Endothelial cell of umbilical vein (primary cell): ENCODE measurements around the gene CKB. TPM values are rescaled to one million over a fixed set of nuclear protein-coding genes. Genes with fewer than 3 reads are reported as not detected.

Experiments used
- BruUV-seq: library from RNA; stranded (reverse); fragments of 400-500 nt; replicated peaks from 2 replicates; lab custom pipeline; 2021; lab: Mats Ljungman, UMichigan
- CTCF ChIA-PET: fragments of 300-600, 350-600 bp; sonication (Branson Sonifier 250); formaldehyde crosslinking; loops from one replicate; lab custom pipeline; 2021; ENCODE audit warnings: antibody characterized with exemption, inconsistent platforms; lab: Charles Lee
- POLR2A ChIA-PET: fragments of 300-600, 350-600 bp; sonication (Branson Sonifier 250); formaldehyde crosslinking; loops from one replicate; lab custom pipeline; 2021; ENCODE audit warnings: antibody characterized with exemption, inconsistent platforms; lab: Charles Lee
- DNase-seq: peaks from one replicate; pipeline ENCODE4 v3.0.0-alpha.2; 2011; ENCODE audit warnings: low read depth, low spot score
- FAIRE-seq: peaks from 2 replicates; lab custom pipeline; 2011; peaks lifted over from hg19 to GRCh38; lab: Jason Lieb, UNC
- H2AFZ ChIP-seq: 2 replicates; pipeline ENCODE4 v1.6.0; 2012; ENCODE audit warnings: low read depth, low read length, control low read depth, inconsistent platforms
- H3K27ac ChIP-seq: 2 replicates; pipeline ENCODE4 v1.5.1; 2011; ENCODE audit warnings: low read depth, mild to moderate bottlenecking, control low read depth, low read length, moderate library complexity; ENCODE audit not compliant: insufficient read depth
- H3K27me3 ChIP-seq, 2 experiments: 2 replicates each; pipeline versions ENCODE4 v1.6.0 to v1.6.1; 2011; ENCODE audit warnings: low read length in 2 of 2, mixed read lengths in 1 of 2; ENCODE audit not compliant: control insufficient read depth in 2 of 2, insufficient read depth in 2 of 2
- H3K36me3 ChIP-seq, 2 experiments: 2 replicates in 1 of 2; 3 replicates in 1 of 2; pipeline ENCODE4 v1.5.1; 2011; ENCODE audit warnings: low read length in 2 of 2, mild to moderate bottlenecking in 1 of 2, moderate library complexity in 1 of 2; ENCODE audit not compliant: control insufficient read depth in 2 of 2, insufficient read depth in 2 of 2; ENCODE audit errors: extremely low read depth in 1 of 2
- H3K4me1 ChIP-seq: 3 replicates; pipeline ENCODE4 v1.5.1; 2011; ENCODE audit warnings: mild to moderate bottlenecking, low read length; ENCODE audit not compliant: control insufficient read depth, insufficient read depth; ENCODE audit errors: extremely low read depth
- H3K4me2 ChIP-seq: 2 replicates; pipeline ENCODE4 v1.6.1; 2011; ENCODE audit warnings: low read length, control low read depth, mixed read lengths; ENCODE audit not compliant: insufficient read depth
- H3K4me3 ChIP-seq, 3 experiments: fragments of 200-600 bp in 1 of 3; sonication (generic), shearing (Covaris generic) in 1 of 3; replicated peaks in 1 of 3; 2 replicates each; pipeline ENCODE4 v1.5.1; 2011 to 2016; ENCODE audit warnings: control low read depth in 3 of 3, low read length in 3 of 3, mild to moderate bottlenecking in 2 of 3, inconsistent platforms in 1 of 3, low read depth in 1 of 3, moderate library complexity in 1 of 3; ENCODE audit not compliant: insufficient read depth in 1 of 3
- H3K79me2 ChIP-seq: 2 replicates; pipeline ENCODE4 v1.6.0; 2012; ENCODE audit warnings: low read length, inconsistent platforms; ENCODE audit not compliant: control insufficient read depth, insufficient read depth
- H3K9ac ChIP-seq: replicated peaks from 2 replicates; pipeline ENCODE3; 2011; ENCODE audit warnings: low read length, control low read depth; ENCODE audit not compliant: insufficient read depth; ENCODE audit errors: extremely low read depth
- H3K9me1 ChIP-seq: replicated peaks from 3 replicates; pipeline ENCODE4 v1.6.0; 2011; ENCODE audit warnings: mild to moderate bottlenecking, low read length; ENCODE audit not compliant: control insufficient read depth, insufficient read depth; ENCODE audit errors: extremely low read depth
- H3K9me3 ChIP-seq: replicated peaks from 2 replicates; pipeline ENCODE4 v1.5.1; 2012; ENCODE audit warnings: low read length, inconsistent platforms; ENCODE audit not compliant: control insufficient read depth, insufficient read depth
- H4K20me1 ChIP-seq: replicated peaks from 2 replicates; pipeline ENCODE3; 2011; ENCODE audit warnings: mild to moderate bottlenecking, low read length; ENCODE audit not compliant: control insufficient read depth, insufficient read depth; ENCODE audit errors: extremely low read depth
- FOS ChIP-seq: IDR thresholded peaks from 2 replicates; pipeline ENCODE4 v1.6.1; 2011; ENCODE audit warnings: mild to moderate bottlenecking, low read length, moderate library complexity, borderline replicate concordance; ENCODE audit not compliant: insufficient read depth
- GATA2 ChIP-seq: IDR thresholded peaks from 2 replicates; pipeline ENCODE4 v1.7.0; 2011; ENCODE audit warnings: low read depth, mild to moderate bottlenecking, moderate library complexity, mixed read lengths, low read length; ENCODE audit not compliant: insufficient read length, insufficient read depth
- POLR2A ChIP-seq: IDR thresholded peaks from 2 replicates; pipeline ENCODE4 v1.6.1; 2012; ENCODE audit warnings: low read depth, mild to moderate bottlenecking, control low read depth, low read length
- dilution Hi-C: fragments of 300-500 bp; cut with MboI; formaldehyde crosslinking; loops from one replicate; pipeline ENCODE4 v1.15.0; 2019; ENCODE audit warnings: low sequenced_read_pairs; ENCODE audit not compliant: extremely low pct_ligation_motif_present
- intact Hi-C: fragments of 100-400 bp; cut with micrococcal nuclease; formaldehyde crosslinking; loops from one replicate; pipeline ENCODE4 v1.10.0; 2022
- polyA plus RNA-seq, 4 experiments: library from polyadenylated mRNA; depleted of rRNA in 3 of 4; stranded (reverse) in 3 of 4; unstranded in 1 of 4; fragments of >200 nt; gene quantifications; 2 replicates each; pipeline versions ENCODE4 v1.2.1 to v1.2.3, GENCODE V29; 2011 to 2012; ENCODE audit warnings: missing spikeins in 1 of 4
- total RNA-seq: library from RNA; stranded (reverse); gene quantifications from 2 replicates; pipeline ENCODE4 v1.2.3, GENCODE V29; 2021
- TF ChIP-seq, protein P1 (sequence below): IDR thresholded peaks from 2 replicates; pipeline ENCODE4 v1.6.1; 2011; ENCODE audit not compliant: insufficient read depth, insufficient read length
- TF ChIP-seq, protein P2 (sequence below), 2 donors: IDR thresholded peaks; 1 replicate in 1 of 2; 2 replicates in 1 of 2; pipeline ENCODE4 v1.5.1; 2011; ENCODE audit warnings: low read length in 2 of 2, mild to moderate bottlenecking in 2 of 2, moderate library complexity in 2 of 2, control low read depth in 1 of 2, inconsistent platforms in 1 of 2, low read depth in 1 of 2; ENCODE audit not compliant: insufficient read depth in 1 of 2; ENCODE audit errors: extremely low read depth in 1 of 2

CKB gene
- total and polyA plus RNA-seq, 2 donors (not counting 3 experiments of a cell fraction or from before 2014, with no cell fraction given): 4.0 to 6.9 TPM

DNA sequence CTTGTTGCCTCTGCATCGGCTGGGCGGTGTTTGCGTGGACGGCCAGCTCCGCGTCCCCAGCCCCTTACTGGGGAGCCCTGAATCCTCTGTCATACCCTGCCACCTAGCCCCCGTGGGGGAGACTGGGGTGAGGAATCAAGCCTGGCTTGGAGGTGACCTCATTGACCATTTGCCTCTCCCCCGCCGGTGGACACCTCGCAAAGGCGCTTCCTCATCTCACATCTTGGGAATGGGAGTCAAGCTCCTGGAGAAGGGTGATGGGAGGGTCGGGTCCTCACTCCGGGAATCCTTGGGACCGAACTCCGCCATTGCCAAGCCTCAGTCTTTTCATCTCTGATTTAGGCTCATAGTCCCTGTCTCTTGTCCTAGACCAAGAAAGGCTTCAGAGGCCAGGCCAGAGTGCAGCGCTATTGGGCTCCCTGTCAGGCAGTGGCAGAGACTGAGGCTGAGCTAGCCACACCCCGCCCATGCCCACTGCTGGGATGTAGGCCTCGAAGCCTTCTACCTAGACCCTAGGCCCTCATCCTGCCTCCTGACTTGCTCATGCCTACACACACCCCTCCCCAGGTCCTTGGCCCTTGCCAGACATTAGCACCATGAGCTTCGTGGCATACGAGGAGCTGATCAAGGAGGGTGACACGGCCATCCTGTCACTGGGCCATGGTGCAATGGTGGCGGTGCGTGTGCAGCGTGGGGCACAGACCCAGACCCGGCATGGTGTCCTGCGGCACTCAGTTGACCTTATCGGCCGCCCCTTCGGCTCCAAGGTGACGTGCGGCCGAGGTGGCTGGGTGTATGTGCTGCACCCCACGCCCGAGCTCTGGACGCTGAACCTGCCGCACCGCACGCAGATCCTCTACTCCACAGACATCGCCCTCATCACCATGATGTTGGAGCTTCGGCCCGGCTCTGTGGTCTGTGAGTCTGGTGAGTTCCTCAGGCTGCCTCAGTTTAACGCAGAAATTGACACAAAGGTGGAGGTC, 7.0 kb upstream of the CKB start:
- H3K9ac ChIP-seq: peak overlapping the region; percentile 71
- peak overlapping the region; percentile 75 for H3K4me2 ChIP-seq
- DNase-seq: peak; percentile 21
- no peak for FAIRE-seq
- H3K9me3 ChIP-seq: no peaks in the 10 kb centered on the region
- peaks cover 8% of the 10 kb centered on the region for H3K4me1 ChIP-seq
- TF ChIP-seq, protein P1, sequence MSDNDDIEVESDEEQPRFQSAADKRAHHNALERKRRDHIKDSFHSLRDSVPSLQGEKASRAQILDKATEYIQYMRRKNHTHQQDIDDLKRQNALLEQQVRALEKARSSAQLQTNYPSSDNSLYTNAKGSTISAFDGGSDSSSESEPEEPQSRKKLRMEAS: no peak
- no peak for TF ChIP-seq GATA2
- no peak for TF ChIP-seq FOS
- TF ChIP-seq POLR2A: no peak
- TF ChIP-seq, protein P2, sequence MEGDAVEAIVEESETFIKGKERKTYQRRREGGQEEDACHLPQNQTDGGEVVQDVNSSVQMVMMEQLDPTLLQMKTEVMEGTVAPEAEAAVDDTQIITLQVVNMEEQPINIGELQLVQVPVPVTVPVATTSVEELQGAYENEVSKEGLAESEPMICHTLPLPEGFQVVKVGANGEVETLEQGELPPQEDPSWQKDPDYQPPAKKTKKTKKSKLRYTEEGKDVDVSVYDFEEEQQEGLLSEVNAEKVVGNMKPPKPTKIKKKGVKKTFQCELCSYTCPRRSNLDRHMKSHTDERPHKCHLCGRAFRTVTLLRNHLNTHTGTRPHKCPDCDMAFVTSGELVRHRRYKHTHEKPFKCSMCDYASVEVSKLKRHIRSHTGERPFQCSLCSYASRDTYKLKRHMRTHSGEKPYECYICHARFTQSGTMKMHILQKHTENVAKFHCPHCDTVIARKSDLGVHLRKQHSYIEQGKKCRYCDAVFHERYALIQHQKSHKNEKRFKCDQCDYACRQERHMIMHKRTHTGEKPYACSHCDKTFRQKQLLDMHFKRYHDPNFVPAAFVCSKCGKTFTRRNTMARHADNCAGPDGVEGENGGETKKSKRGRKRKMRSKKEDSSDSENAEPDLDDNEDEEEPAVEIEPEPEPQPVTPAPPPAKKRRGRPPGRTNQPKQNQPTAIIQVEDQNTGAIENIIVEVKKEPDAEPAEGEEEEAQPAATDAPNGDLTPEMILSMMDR (IDR thresholded peaks at IDR 0.05; ENCODE audit: extremely low read depth in 1 of 2, insufficient read depth in 1 of 2, low read depth in 1 of 2, low read length in 2 of 2): no peak
- H3K79me2 ChIP-seq: peaks cover 21% of the 10 kb centered on the region
- POLR2A ChIA-PET: interaction anchor here (0.9 to 1.4 kb wide), 2 partner anchors 11 to 32 kb away, joined by 3 read pairs; partner anchors contain the start of gene BAG5
- H3K27ac ChIP-seq: peak overlapping the region; percentile 30
- H3K9me1 ChIP-seq: no peaks in the 10 kb centered on the region
- no peaks in the 10 kb centered on the region for H3K27me3 ChIP-seq
- peak overlapping the region; percentile 79 for H2AFZ ChIP-seq
- CTCF ChIA-PET: interaction anchor here (1.4 to 4.8 kb wide), 3 partner anchors 11 to 30 kb away, joined by 3 to 49 read pairs (median 3); no protein-coding TSS in a partner anchor
- H3K36me3 ChIP-seq: peaks cover 0 to 2% of the 10 kb centered on the region in 2 experiments
- H3K4me3 ChIP-seq: peak overlapping the region; percentile 73 to 94 (median 78)
- TSS peak; percentile 62 for BruUV-seq
- H4K20me1 ChIP-seq: no peaks in the 10 kb centered on the region
- intact Hi-C loops (loop anchor here (5.0 kb wide), 1 partner anchor 33 kb away; the partner anchor contains the start of genes BAG5 and COA8), dilution Hi-C loops (no loop called here)
